B cell (primary cell): ENCODE results near the gene IQCM. TPM values are rescaled to one million over a fixed set of nuclear protein-coding genes. Genes with fewer than 3 reads are reported as not detected.

Experiments used
- ATAC-seq: fragments of 200-7000 bp; cut with Tn5 transposase; one replicate; pipeline ENCODE4 v1.10.0; 2021; ENCODE audit warnings: low read depth, mild to moderate bottlenecking, moderate number of reproducible peaks, moderate library complexity
- CTCF ChIA-PET: fragments of 350-600 bp; sonication (Branson Sonifier 250); formaldehyde crosslinking; loops from one replicate; lab custom pipeline; 2021; ENCODE audit warnings: antibody characterized with exemption, inconsistent platforms; lab: Charles Lee
- POLR2A ChIA-PET: fragments of 350-600 bp; sonication (Branson Sonifier 250); formaldehyde crosslinking; loops from one replicate; lab custom pipeline; 2021; ENCODE audit warnings: antibody characterized with exemption; lab: Charles Lee
- DNase-seq: peaks from one replicate; pipeline ENCODE4 v3.0.0; 2013
- H2AFZ ChIP-seq: 2 replicates; pipeline ENCODE4 v1.6.1; 2012; ENCODE audit warnings: mild to moderate bottlenecking, low read depth, low read length; ENCODE audit not compliant: insufficient read depth, poor library complexity, severe bottlenecking
- H3K27ac ChIP-seq, 2 donors: 1 replicate in 1 of 2; 2 replicates in 1 of 2; pipeline ENCODE4 v1.5.1; 2012 to 2013; ENCODE audit warnings: low read length in 2 of 2, mild to moderate bottlenecking in 2 of 2, moderate library complexity in 1 of 2
- H3K27me3 ChIP-seq, 4 experiments: fragments of 200-600 bp in 1 of 4; sonication (generic) in 1 of 4; replicated peaks in 1 of 4; 1 replicate in 2 of 4; 2 replicates in 2 of 4; pipeline versions ENCODE4 v1.6.1 to v1.7.0; 2013 to 2016; ENCODE audit warnings: low read length in 3 of 4, mild to moderate bottlenecking in 2 of 4, mixed read lengths in 1 of 4, moderate library complexity in 1 of 4; ENCODE audit not compliant: insufficient read depth in 4 of 4, control insufficient read depth in 3 of 4; ENCODE audit errors: control extremely low read depth in 1 of 4
- H3K36me3 ChIP-seq, 2 experiments: replicated peaks in 1 of 2; 1 replicate in 1 of 2; 2 replicates in 1 of 2; pipeline versions ENCODE4 v1.6.1 to v1.7.1; 2013; ENCODE audit warnings: low read length in 1 of 2; ENCODE audit not compliant: insufficient read depth in 2 of 2, control insufficient read depth in 1 of 2; ENCODE audit errors: control extremely low read depth in 1 of 2, extremely low read depth in 1 of 2
- H3K4me1 ChIP-seq, 2 donors: fragments of 200-600 bp in 1 of 2; sonication (generic) in 1 of 2; 1 replicate in 1 of 2; 2 replicates in 1 of 2; pipeline versions ENCODE4 v1.5.1 to v1.6.1; 2013 to 2017; ENCODE audit warnings: low read length in 2 of 2; ENCODE audit not compliant: control insufficient read depth in 2 of 2, insufficient read depth in 2 of 2
- H3K4me2 ChIP-seq: replicated peaks from 2 replicates; pipeline ENCODE3; 2012; ENCODE audit warnings: mild to moderate bottlenecking, low read depth, low read length; ENCODE audit not compliant: poor library complexity, severe bottlenecking
- H3K4me3 ChIP-seq, 5 experiments: fragments of 200-600 bp in 1 of 5; sonication (generic) in 1 of 5; 1 replicate in 3 of 5; 2 replicates in 2 of 5; pipeline versions ENCODE4 v1.5.1 to v1.7.0; 2011 to 2016; ENCODE audit warnings: low read length in 4 of 5, mild to moderate bottlenecking in 4 of 5, low read depth in 2 of 5, control low read depth in 1 of 5, moderate library complexity in 1 of 5; ENCODE audit not compliant: insufficient read depth in 1 of 5; ENCODE audit errors: control extremely low read depth in 1 of 5, extremely low read depth in 1 of 5
- H3K79me2 ChIP-seq: fragments of 200-600 bp; sonication (generic); one replicate; pipeline ENCODE4 v1.6.0; 2016; ENCODE audit warnings: low read length; ENCODE audit not compliant: control insufficient read depth, insufficient read depth
- H3K9ac ChIP-seq: fragments of 200-600 bp; sonication (generic); 2 replicates; pipeline ENCODE4 v1.6.1; 2017; ENCODE audit warnings: mild to moderate bottlenecking, low read length, moderate library complexity
- H3K9me3 ChIP-seq, 3 donors: one replicate each; pipeline versions ENCODE4 v1.6.1 to v1.7.1; 2013; ENCODE audit warnings: low read length in 2 of 3; ENCODE audit not compliant: control insufficient read depth in 2 of 3, insufficient read depth in 1 of 3; ENCODE audit errors: control extremely low read depth in 1 of 3
- H4K20me1 ChIP-seq: 2 replicates; pipeline ENCODE4 v1.6.0; 2012; ENCODE audit warnings: mild to moderate bottlenecking, low read length; ENCODE audit not compliant: insufficient read depth, control insufficient read depth, poor library complexity, severe bottlenecking
- H3K27ac Mint-ChIP-seq: one replicate; pipeline ENCODE4 v1.8.0; 2021; ENCODE audit warnings: mixed read lengths
- H3K27me3 Mint-ChIP-seq: one replicate; pipeline ENCODE4 v1.8.0; 2021; ENCODE audit warnings: mixed read lengths
- H3K4me1 Mint-ChIP-seq: one replicate; pipeline ENCODE4 v1.8.0; 2021; ENCODE audit warnings: mixed read lengths
- H3K4me3 Mint-ChIP-seq: one replicate; pipeline ENCODE4 v1.8.0; 2021; ENCODE audit warnings: mixed read lengths
- H3K9me3 Mint-ChIP-seq: one replicate; pipeline ENCODE4 v1.8.0; 2022; ENCODE audit warnings: mixed read lengths; ENCODE audit not compliant: insufficient read depth
- EZH2 ChIP-seq: IDR thresholded peaks from 2 replicates; pipeline ENCODE4 v1.6.1; 2012; ENCODE audit warnings: borderline replicate concordance, low read depth, mild to moderate bottlenecking, moderate library complexity, low read length; ENCODE audit not compliant: insufficient read depth, poor library complexity, severe bottlenecking
- WGBS: methylation state at CpG from one replicate; pipeline ENCODE4 v1.1.5; 2013; ENCODE audit warnings: missing lambda C conversion rate; ENCODE audit not compliant: insufficient coverage; 5-methylcytosine and 5-hydroxymethylcytosine counted together
- intact Hi-C: fragments of 100-400 bp; cut with micrococcal nuclease; formaldehyde crosslinking; loops from one replicate; pipeline ENCODE4 v1.10.0; 2022
- polyA plus RNA-seq: library from polyadenylated mRNA; depleted of rRNA; stranded (reverse); fragments of >200 nt; gene quantifications from 2 replicates; pipeline ENCODE4 v1.2.3, GENCODE V29; 2012
- total RNA-seq, 2 donors: library from RNA; stranded (reverse); fragments of 120-200 nt in 1 of 2; gene quantifications; 1 replicate in 1 of 2; 2 replicates in 1 of 2; pipeline versions ENCODE4 v1.2.3 to v1.2.4, GENCODE V29; 2013 to 2022
- TF ChIP-seq, protein P1 (sequence below): fragments of 200-600 bp; IDR thresholded peaks from one replicate; pipeline ENCODE4 v1.8.0; 2022; ENCODE audit warnings: antibody characterized with exemption, mild to moderate bottlenecking

Gene IQCM
- total and polyA plus RNA-seq, 2 donors (not counting 1 experiment from before 2014, with no cell fraction given), result not detected

DNA sequence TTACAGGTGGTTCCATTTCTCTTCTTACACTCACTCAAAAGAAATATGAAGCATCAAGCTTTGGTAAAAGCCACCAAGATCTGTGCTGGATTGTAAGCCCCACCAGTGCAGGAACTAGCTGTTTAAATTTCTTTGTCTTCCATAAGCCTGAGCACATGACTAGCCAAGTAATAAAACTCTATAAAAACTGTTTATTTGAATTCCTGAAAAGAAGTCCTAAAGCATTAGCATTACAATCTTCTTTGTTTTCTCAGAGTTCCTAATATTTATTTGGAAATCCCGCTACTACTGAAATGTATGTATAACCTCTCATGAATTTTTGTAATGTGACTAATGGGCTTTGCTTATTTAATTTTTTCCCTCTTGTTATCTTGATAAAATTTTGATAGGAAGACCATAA, 65.9 kb downstream of the IQCM start:
- CTCF ChIA-PET, result no interaction called here
- no peak for ATAC-seq
- H3K9me3 Mint-ChIP-seq, result no peaks in the 10 kb centered on the region

DNA sequence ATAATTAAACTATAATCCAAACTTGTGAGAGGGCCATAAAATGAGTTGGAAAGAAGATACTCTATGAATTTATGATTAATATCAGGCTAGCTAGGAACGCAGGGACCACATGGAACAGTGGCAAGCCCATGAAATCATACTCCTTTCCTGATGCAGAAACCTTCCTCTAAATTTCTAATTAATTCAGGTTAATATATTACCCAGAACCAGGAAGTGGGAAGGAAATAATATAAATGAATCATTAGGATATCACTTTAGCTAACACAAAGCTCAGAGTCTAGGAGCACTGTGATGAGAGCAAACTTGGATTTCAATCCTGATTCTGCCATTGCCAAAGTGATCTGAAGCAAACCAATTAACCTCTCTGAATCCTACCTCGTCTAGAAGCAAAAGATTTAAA, 68.0 kb downstream of the IQCM start:
- no peak for ATAC-seq
- Mint-ChIP-seq H3K9me3 (no peaks in the 10 kb centered on the region), H3K27me3 (no peaks in the 10 kb centered on the region), H3K4me3 (no peak overlapping the region), H3K27ac (no peak overlapping the region), H3K4me1 (no peaks in the 10 kb centered on the region)
- no peaks in the 10 kb centered on the region for H3K79me2 ChIP-seq
- WGBS, result no CpG with 5 or more reads among the region's 2 CpGs
- H3K9ac ChIP-seq, result no peak overlapping the region
- H3K27me3 ChIP-seq, result no peaks in the 10 kb centered on the region
- no peaks in the 10 kb centered on the region for H3K9me3 ChIP-seq
- ChIA-PET CTCF (no interaction called here), POLR2A (no interaction called here)
- intact Hi-C loops, result no loop called here
- H3K4me3 ChIP-seq, result no peak overlapping the region
- no peak overlapping the region for H3K4me2 ChIP-seq
- no peak overlapping the region for H3K27ac ChIP-seq
- no peaks in the 10 kb centered on the region for H4K20me1 ChIP-seq
- no peak for TF ChIP-seq EZH2
- TF ChIP-seq, protein P1, sequence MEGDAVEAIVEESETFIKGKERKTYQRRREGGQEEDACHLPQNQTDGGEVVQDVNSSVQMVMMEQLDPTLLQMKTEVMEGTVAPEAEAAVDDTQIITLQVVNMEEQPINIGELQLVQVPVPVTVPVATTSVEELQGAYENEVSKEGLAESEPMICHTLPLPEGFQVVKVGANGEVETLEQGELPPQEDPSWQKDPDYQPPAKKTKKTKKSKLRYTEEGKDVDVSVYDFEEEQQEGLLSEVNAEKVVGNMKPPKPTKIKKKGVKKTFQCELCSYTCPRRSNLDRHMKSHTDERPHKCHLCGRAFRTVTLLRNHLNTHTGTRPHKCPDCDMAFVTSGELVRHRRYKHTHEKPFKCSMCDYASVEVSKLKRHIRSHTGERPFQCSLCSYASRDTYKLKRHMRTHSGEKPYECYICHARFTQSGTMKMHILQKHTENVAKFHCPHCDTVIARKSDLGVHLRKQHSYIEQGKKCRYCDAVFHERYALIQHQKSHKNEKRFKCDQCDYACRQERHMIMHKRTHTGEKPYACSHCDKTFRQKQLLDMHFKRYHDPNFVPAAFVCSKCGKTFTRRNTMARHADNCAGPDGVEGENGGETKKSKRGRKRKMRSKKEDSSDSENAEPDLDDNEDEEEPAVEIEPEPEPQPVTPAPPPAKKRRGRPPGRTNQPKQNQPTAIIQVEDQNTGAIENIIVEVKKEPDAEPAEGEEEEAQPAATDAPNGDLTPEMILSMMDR, result no peak
- no peaks in the 10 kb centered on the region for H3K36me3 ChIP-seq
- H3K4me1 ChIP-seq, result no peaks in the 10 kb centered on the region
- H2AFZ ChIP-seq, result no peak overlapping the region
- DNase-seq, result no peak

More for the DNA sequence above, 65.9 kb downstream of the IQCM start:
- no peaks in the 10 kb centered on the region for H3K4me1 ChIP-seq
- no peaks in the 10 kb centered on the region for H3K27me3 ChIP-seq
- Mint-ChIP-seq H3K27me3 (no peaks in the 10 kb centered on the region), H3K27ac (no peak overlapping the region), H3K4me3 (no peak overlapping the region), H3K4me1 (no peaks in the 10 kb centered on the region)
- TF ChIP-seq, protein P1, result no peak
- TF ChIP-seq EZH2, result no peak
- POLR2A ChIA-PET, result no interaction called here
- H3K79me2 ChIP-seq, result no peaks in the 10 kb centered on the region
- WGBS, result no CpG with 5 or more reads among the region's 1 CpG
- no peaks in the 10 kb centered on the region for H3K9me3 ChIP-seq
- H4K20me1 ChIP-seq, result no peaks in the 10 kb centered on the region
- no peaks in the 10 kb centered on the region for H3K36me3 ChIP-seq
- H3K27ac ChIP-seq, result no peak overlapping the region
- H3K9ac ChIP-seq, result no peak overlapping the region
- H3K4me2 ChIP-seq, result no peak overlapping the region
- no peak overlapping the region for H3K4me3 ChIP-seq
- DNase-seq, result no peak
- intact Hi-C loops, result no loop called here
- H2AFZ ChIP-seq, result no peak overlapping the region
